DOHH2 (cell line): ENCODE measurements around the gene RAB40B.

Source experiments
- H3F3A ChIP-seq: fragments of 200-600 bp; sonication (generic), shearing (Covaris generic); 2 replicates; pipeline ENCODE4 v1.6.0; 2016; ENCODE audit warnings: antibody characterized with exemption, mild to moderate bottlenecking; ENCODE audit not compliant: control insufficient read depth, insufficient read depth
- H3K27ac ChIP-seq: fragments of 200-600 bp; sonication (generic); 2 replicates; pipeline ENCODE4 v1.5.1; 2014; ENCODE audit warnings: low read depth, mild to moderate bottlenecking, low read length, moderate library complexity
- H3K27me3 ChIP-seq: fragments of 200-600 bp; sonication (generic); 2 replicates; pipeline ENCODE4 v1.6.1; 2014; ENCODE audit warnings: mild to moderate bottlenecking, low read length, mixed read lengths; ENCODE audit not compliant: control insufficient read depth
- H3K36me3 ChIP-seq: fragments of 200-600 bp; sonication (generic); 2 replicates; pipeline ENCODE4 v1.6.1; 2014; ENCODE audit warnings: mild to moderate bottlenecking, low read length, moderate library complexity, mixed read lengths; ENCODE audit not compliant: control insufficient read depth
- H3K4me1 ChIP-seq: fragments of 200-600 bp; sonication (generic); 2 replicates; pipeline ENCODE4 v1.6.1; 2014; ENCODE audit warnings: mild to moderate bottlenecking, low read length, mixed read lengths; ENCODE audit not compliant: control insufficient read depth
- H3K4me2 ChIP-seq: fragments of 200-600 bp; sonication (generic); 2 replicates; pipeline ENCODE4 v1.6.0; 2014; ENCODE audit warnings: mild to moderate bottlenecking, low read length, moderate library complexity
- H3K4me3 ChIP-seq: fragments of 200-600 bp; sonication (generic); 2 replicates; pipeline ENCODE4 v1.5.1; 2014; ENCODE audit warnings: mild to moderate bottlenecking, low read length, mixed read lengths
- H3K79me2 ChIP-seq: fragments of 200-600 bp; sonication (generic); 2 replicates; pipeline ENCODE4 v1.6.1; 2014; ENCODE audit warnings: mild to moderate bottlenecking, low read length, mixed read lengths; ENCODE audit not compliant: control insufficient read depth
- H3K9me2 ChIP-seq: fragments of 200-600 bp; sonication (generic); replicated peaks from 2 replicates; pipeline ENCODE4 v1.6.1; 2014; ENCODE audit warnings: mild to moderate bottlenecking, low read length, mixed read lengths; ENCODE audit not compliant: control insufficient read depth
- H3K9me3 ChIP-seq: fragments of 200-600 bp; sonication (generic); 2 replicates; pipeline ENCODE4 v1.6.1; 2014; ENCODE audit warnings: antibody characterized with exemption, low read length, mixed read lengths; ENCODE audit not compliant: control insufficient read depth, insufficient read depth
- H4K20me1 ChIP-seq: fragments of 200-600 bp; sonication (generic); 2 replicates; pipeline ENCODE4 v1.6.0; 2014; ENCODE audit warnings: low read depth, mild to moderate bottlenecking, antibody characterized with exemption, low read length, moderate library complexity; ENCODE audit not compliant: control insufficient read depth, insufficient read depth
- CTCF ChIP-seq: fragments of 200-600 bp; sonication (generic); IDR thresholded peaks from one replicate; pipeline ENCODE4 v1.5.1; 2014; ENCODE audit warnings: antibody characterized with exemption, mild to moderate bottlenecking, low read depth, low read length; ENCODE audit not compliant: poor library complexity, severe bottlenecking
- EZH2phosphoT487 ChIP-seq: fragments of 200-600 bp; sonication (generic); IDR thresholded peaks from 2 replicates; pipeline ENCODE4 v1.6.1; 2017; ENCODE audit warnings: borderline replicate concordance, mild to moderate bottlenecking, antibody characterized with exemption, low read length, moderate library complexity, mixed read lengths

The RAB40B gene

GRCh38 chr17:82653651-82654528 is 44.6 kb downstream of the RAB40B start:
- Histone ChIP-seq H3K9me3 (no peaks in the 10 kb centered on the region), H3K36me3 (no peaks in the 10 kb centered on the region), H3K4me2 (no peak overlapping the region), H3K4me3 (no peak overlapping the region), H3K79me2 (no peaks in the 10 kb centered on the region), H3F3A (no peaks in the 10 kb centered on the region), H3K4me1 (peaks cover 4% of the 10 kb centered on the region), H3K27ac (no peak overlapping the region), H3K9me2 (no peaks in the 10 kb centered on the region), H4K20me1 (no peaks in the 10 kb centered on the region), H3K27me3 (peaks cover 6% of the 10 kb centered on the region; the same call in 1 of the 2 replicates)
- TF ChIP-seq CTCF = no peak
- no peak for TF ChIP-seq EZH2phosphoT487

GRCh38 chr17:82650723-82651122 is 47.8 kb downstream of the RAB40B start:
- H4K20me1 ChIP-seq = peaks cover 20% of the 10 kb centered on the region
- peaks cover 6% of the 10 kb centered on the region; the same call in 1 of the 2 replicates for H3K27me3 ChIP-seq
- peaks cover 12% of the 10 kb centered on the region for H3K4me1 ChIP-seq
- peaks cover 14% of the 10 kb centered on the region for H3K36me3 ChIP-seq
- no peak overlapping the region for H3K4me3 ChIP-seq
- H3K4me2 ChIP-seq = no peak overlapping the region
- H3K79me2 ChIP-seq = peaks cover 25% of the 10 kb centered on the region
- H3K9me3 ChIP-seq = no peaks in the 10 kb centered on the region
- no peaks in the 10 kb centered on the region for H3F3A ChIP-seq
- TF ChIP-seq CTCF (no peak), EZH2phosphoT487 (no peak)
- no peaks in the 10 kb centered on the region for H3K9me2 ChIP-seq
- H3K27ac ChIP-seq = no peak overlapping the region

GRCh38 chr17:82649501-82650261 is 48.8 kb downstream of the RAB40B start:
- peaks cover 19% of the 10 kb centered on the region for H3K36me3 ChIP-seq
- no peak overlapping the region for H3K4me3 ChIP-seq
- peaks cover 12% of the 10 kb centered on the region for H3K4me1 ChIP-seq
- H3K27me3 ChIP-seq = peaks cover 6% of the 10 kb centered on the region; the same call in 1 of the 2 replicates
- TF ChIP-seq EZH2phosphoT487 (no peak), CTCF (no peak)
- no peaks in the 10 kb centered on the region for H3F3A ChIP-seq
- H3K9me2 ChIP-seq = no peaks in the 10 kb centered on the region
- H3K9me3 ChIP-seq = no peaks in the 10 kb centered on the region
- peaks cover 36% of the 10 kb centered on the region for H3K79me2 ChIP-seq
- peaks cover 25% of the 10 kb centered on the region for H4K20me1 ChIP-seq
- no peak overlapping the region for H3K4me2 ChIP-seq
- H3K27ac ChIP-seq = no peak overlapping the region
